Uterus (tissue), 4 donors: ENCODE measurements around the gene EXOSC6. TPM values are rescaled to one million over a fixed set of nuclear protein-coding genes. Genes with fewer than 3 reads are reported as not detected.
"Not testable (repeated sequence)": the region's sequence is repeated elsewhere in the genome, so short reads cannot be mapped to it uniquely, and the experiment has no call there.

ENCODE experiments used
- DNase-seq, 2 donors: peaks; one replicate each; pipeline ENCODE4 v3.0.0-alpha.2; 2019 to 2020
- H3K27ac ChIP-seq, 2 donors: fragments of 200-600 bp; sonication (generic); 1 replicate in 1 of 2; 2 replicates in 1 of 2; pipeline ENCODE4 v1.5.1; 2016 to 2018
- H3K27me3 ChIP-seq, 2 donors: fragments of 200-600 bp; sonication (generic); one replicate each; pipeline ENCODE4 v1.5.1; 2018 to 2019; ENCODE audit warnings: control low read depth in 1 of 2
- H3K36me3 ChIP-seq, 2 donors: fragments of 200-600 bp; sonication (generic); one replicate each; pipeline ENCODE4 v1.5.1; 2019; ENCODE audit warnings: control low read depth in 1 of 2
- H3K4me1 ChIP-seq, 2 donors: fragments of 200-600 bp; sonication (generic); one replicate each; pipeline ENCODE4 v1.5.1; 2018 to 2019; ENCODE audit warnings: control low read depth in 1 of 2
- H3K4me3 ChIP-seq, 2 donors: fragments of 200-600 bp; sonication (generic); 1 replicate in 1 of 2; 2 replicates in 1 of 2; pipeline ENCODE4 v1.5.1; 2018 to 2019; ENCODE audit warnings: mild to moderate bottlenecking in 1 of 2
- H3K9me3 ChIP-seq, 2 donors: fragments of 200-600 bp; sonication (generic); one replicate each; pipeline ENCODE4 v1.5.1; 2019; ENCODE audit warnings: control low read depth in 1 of 2
- intact Hi-C: fragments of 100-400 bp; cut with DNase I; formaldehyde crosslinking; loops from one replicate; pipeline ENCODE4 v1.15.1; 2023; ENCODE audit warnings: low total_unique reads
- small RNA-seq: library from RNA; depleted of rRNA; stranded (forward); fragments of <200 nt; gene quantifications from one replicate; pipeline ENCODE3, GENCODE V24; 2016
- total RNA-seq, 4 donors: library from RNA; depleted of rRNA in 3 of 4; stranded (reverse); fragments of >200 nt in 3 of 4; gene quantifications; one replicate each; pipeline versions ENCODE4 v1.1.0 to v1.2.4, GENCODE V29; 2014 to 2023
- donor health status: DM: yes; HTN: yes; CAD: no.

Gene EXOSC6
- total RNA-seq, 4 donors from 2014 or later, result 8.8 to 38.0 (median 22.8) TPM

DNA sequence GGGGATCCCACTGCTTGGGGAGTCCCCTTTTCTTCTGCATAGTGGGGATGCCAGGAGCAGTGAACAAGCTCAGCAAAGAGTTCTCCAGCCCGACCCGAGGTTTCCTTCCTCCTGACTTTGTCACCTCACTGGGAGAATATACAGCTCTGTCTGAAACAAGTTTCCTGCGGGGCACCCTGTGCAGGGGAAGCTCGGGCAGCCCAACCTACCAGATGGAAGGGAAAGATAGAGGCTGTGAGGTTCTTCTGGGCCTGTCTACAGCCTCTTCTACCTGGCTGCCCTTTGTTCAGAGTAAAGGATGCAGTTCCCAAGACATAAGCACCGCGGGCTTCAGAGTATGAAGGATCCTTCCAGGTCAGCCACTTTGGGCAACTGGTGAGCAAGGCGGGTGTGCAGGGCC, 54.1 kb downstream of the EXOSC6 start:
- H3K36me3 ChIP-seq, DNase-seq, H3K4me3 ChIP-seq, intact Hi-C loops, H3K9me3 ChIP-seq, H3K27me3 ChIP-seq, H3K27ac ChIP-seq, H3K4me1 ChIP-seq: not testable (repeated sequence)

Small RNAs within 50 kb of the gene (small RNA-seq; reads per million reads assigned to genes)
- gene AC009060.2 (not detected), gene RN7SL279P (not detected)

Other genes starting within 250 kb of the EXOSC6 start
- 10 to 100 TPM; 23.2 to 63.8 (median 44.2) TPM for gene PDPR, start 137.6 kb downstream of the EXOSC6 start, total RNA-seq
- 1 to 10 TPM in 1 of 4 donors, under 1 TPM in 1, not detected in 2; 0.28 to 1.0 TPM for gene CLEC18C, start 78.2 kb downstream of the EXOSC6 start, total RNA-seq
- gene AARS1, start 37.6 kb upstream of the EXOSC6 start, total RNA-seq, result 10 to 100 TPM; 32.5 to 99.4 (median 62.5) TPM
- gene DDX19B, start 47.2 kb upstream of the EXOSC6 start, total RNA-seq, result 10 to 100 TPM; 10.6 to 77.6 (median 25.4) TPM
- 100 to 1,000 TPM in 1 of 4 donors, 10 to 100 TPM in 3; 12.1 to 126 (median 41.9) TPM for gene DDX19A, start 95.0 kb upstream of the EXOSC6 start, total RNA-seq
- 10 to 100 TPM in 2 of 4 donors, 1 to 10 TPM in 2; 6.2 to 57.9 (median 27.5) TPM for gene ST3GAL2, start 187.2 kb upstream of the EXOSC6 start, total RNA-seq
- gene FCSK, start 202.7 kb upstream of the EXOSC6 start, total RNA-seq, result 10 to 100 TPM; 12.1 to 65.3 (median 22.9) TPM